WTC11 (cell line): ENCODE data around the gene PLXNB2.

Experiments used
- ATF2 ChIP-seq: sonication (generic); formaldehyde crosslinking; IDR thresholded peaks from 2 replicates; pipeline ENCODE4 v1.8.1; 2022; ENCODE audit warnings: low read depth, missing genetic modification reagents, borderline replicate concordance
- CTCF ChIP-seq: fragments of 200-600 bp; IDR thresholded peaks from 2 replicates; pipeline ENCODE4 v1.8.0; 2022; ENCODE audit warnings: antibody characterized with exemption
- E2F1 ChIP-seq: sonication (generic); formaldehyde crosslinking; IDR thresholded peaks from 2 replicates; pipeline ENCODE4 v1.8.0; 2022; ENCODE audit warnings: mild to moderate bottlenecking, missing genetic modification reagents
- FOXJ3 ChIP-seq: sonication (generic); formaldehyde crosslinking; IDR thresholded peaks from 2 replicates; pipeline ENCODE4 v1.9.0; 2021; ENCODE audit warnings: missing genetic modification reagents, mild to moderate bottlenecking, borderline replicate concordance
- IRF2 ChIP-seq: sonication (generic); formaldehyde crosslinking; IDR thresholded peaks from 2 replicates; pipeline ENCODE4 v1.8.0; 2022; ENCODE audit warnings: low read depth, missing genetic modification reagents, borderline replicate concordance
- MAX ChIP-seq: sonication (generic); formaldehyde crosslinking; IDR thresholded peaks from 2 replicates; pipeline ENCODE4 v1.8.0; 2022; ENCODE audit warnings: mild to moderate bottlenecking, missing genetic modification reagents
- SMAD4 ChIP-seq: sonication (generic); formaldehyde crosslinking; IDR thresholded peaks from 2 replicates; pipeline ENCODE4 v1.8.0; 2022; ENCODE audit warnings: mild to moderate bottlenecking, missing genetic modification reagents
- USF2 ChIP-seq: sonication (generic); formaldehyde crosslinking; IDR thresholded peaks from 2 replicates; pipeline ENCODE4 v1.8.1; 2023; ENCODE audit warnings: mild to moderate bottlenecking, missing genetic modification reagents, moderate library complexity
- ZNF423 ChIP-seq: fragments of 250-450 bp; sonication (Bioruptor Pico); IDR thresholded peaks from 2 replicates; pipeline ENCODE4 v2.1.2; 2022; ENCODE audit warnings: mild to moderate bottlenecking, moderate library complexity

- no peak for TF ChIP-seq MAX (CRISPR knock-in tag)
- no peak for TF ChIP-seq ZNF423
- TF ChIP-seq IRF2 (CRISPR knock-in tag) = no peak
- no peak for TF ChIP-seq CTCF
- TF ChIP-seq USF2 (CRISPR knock-in tag) = no peak
- no peak for TF ChIP-seq FOXJ3 (CRISPR knock-in tag)
- no peak for TF ChIP-seq E2F1 (CRISPR knock-in tag)
- no peak for TF ChIP-seq ATF2 (CRISPR knock-in tag)
- TF ChIP-seq SMAD4 (CRISPR knock-in tag) = no peak
These were observed 38.8 kb downstream of the PLXNB2 start for GRCh38 chr22:50268655-50269113.
